GM23248 (cell line): ENCODE measurements around the gene WDR91.

Experiments
- EZH2 ChIP-seq: fragments of 200-600 bp; sonication (generic); IDR thresholded peaks from 2 replicates; pipeline ENCODE4 v1.6.1; 2018; ENCODE audit warnings: antibody characterized with exemption, mild to moderate bottlenecking; ENCODE audit not compliant: insufficient read depth, poor library complexity, severe bottlenecking
- EZH2phosphoT487 ChIP-seq: fragments of 200-600 bp; sonication (generic); IDR thresholded peaks from 2 replicates; pipeline ENCODE4 v1.6.1; 2018; ENCODE audit warnings: antibody characterized with exemption, moderate library complexity, mild to moderate bottlenecking, low read depth; ENCODE audit not compliant: insufficient read depth

GRCh38 chr7:135177028-135177696 lies 34.2 kb downstream of the WDR91 start:
- TF ChIP-seq EZH2 (no peak), EZH2phosphoT487 (no peak)
